Type B pancreatic cell (in vitro differentiated cells): ENCODE measurements around the gene GPR153. TPM values are rescaled to one million over a fixed set of nuclear protein-coding genes. Genes with fewer than 3 reads are reported as not detected.

Experiments
- total RNA-seq: library from RNA; stranded (reverse); gene quantifications from 2 replicates; pipeline ENCODE4 v1.2.1, GENCODE V29; 2021; ENCODE audit warnings: low replicate concordance

The GPR153 gene
- total RNA-seq, 1 donor from 2014 or later = 6.1 TPM

Other genes with a start within 250 kb of the GPR153 start
- gene KCNAB2, start 215.2 kb downstream of the GPR153 start, total RNA-seq = 1.7 and 7.2 TPM in 2 replicates
- 0.70 and 3.0 TPM in 2 replicates for gene CHD5, start 80.8 kb downstream of the GPR153 start, total RNA-seq
- 499 and 541 TPM in 2 replicates for gene RPL22, start 61.5 kb downstream of the GPR153 start, total RNA-seq
- gene RNF207, start 55.0 kb downstream of the GPR153 start, total RNA-seq = 34.5 and 37.0 TPM in 2 replicates
- 56.6 and 63.5 TPM in 2 replicates for gene ICMT, start 25.1 kb downstream of the GPR153 start, total RNA-seq
- not detected in 2 replicates for gene HES3, start 16.9 kb downstream of the GPR153 start, total RNA-seq
- 31.8 and 40.0 TPM in 2 replicates for gene ACOT7, start 132.7 kb upstream of the GPR153 start, total RNA-seq
- gene HES2, start 158.8 kb upstream of the GPR153 start, total RNA-seq = 5.9 and 22.1 TPM in 2 replicates
- gene ESPN, start 163.7 kb upstream of the GPR153 start, total RNA-seq = 13.8 and 15.6 TPM in 2 replicates
- gene TNFRSF25, start 205.1 kb upstream of the GPR153 start, total RNA-seq = 27.0 and 29.4 TPM in 2 replicates
- 28.5 and 30.6 TPM in 2 replicates for gene PLEKHG5, start 230.6 kb upstream of the GPR153 start, total RNA-seq